H1 (cell line): ENCODE data around the gene MSI2. TPM values are rescaled to one million over a fixed set of nuclear protein-coding genes. Genes with fewer than 3 reads are reported as not detected.

Experiments
- CHD7 ChIP-seq: fragments of 300-600 bp; sonication (generic); IDR thresholded peaks from 2 replicates; pipeline ENCODE4 v1.7.1; 2012; ENCODE audit warnings: low read length, moderate library complexity, mild to moderate bottlenecking, inconsistent platforms; ENCODE audit not compliant: insufficient replicate concordance
- POLR2A ChIP-seq, 2 experiments: IDR thresholded peaks; 1 replicate in 1 of 2; 2 replicates in 1 of 2; pipeline ENCODE4 v1.6.1; 2011; ENCODE audit warnings: low read depth in 2 of 2, low read length in 2 of 2, mild to moderate bottlenecking in 2 of 2; ENCODE audit errors: control extremely low read depth in 1 of 2
- polyA plus RNA-seq, 7 experiments: library from polyadenylated mRNA; depleted of rRNA in 3 of 7; stranded (reverse) in 5 of 7; unstranded in 2 of 7; fragments of >200 nt in 5 of 7; fragments of 200-250 nt in 2 of 7; gene quantifications; 1 replicate in 5 of 7; 2 replicates in 1 of 7; 4 replicates in 1 of 7; pipeline versions ENCODE4 v1.2.1 to v1.2.3, GENCODE V29; 2011 to 2013; ENCODE audit warnings: missing spikeins in 2 of 7, mixed read lengths in 2 of 7
- total RNA-seq: library from RNA; stranded (reverse); fragmentation: NEBNext Ultra II Directional; extraction: Animal tissue kit (Norgen Biotek cat#: 25700); gene quantifications from 2 replicates; pipeline ENCODE4 v1.2.1, GENCODE V29; 2021

MSI2 gene
- total and polyA plus RNA-seq, 2 of the 8 experiments (the other 6 are each of a cell fraction or from before 2014, with no cell fraction given): 36.7 to 80.6 TPM

- TF ChIP-seq CHD7: no peak
- no peak for TF ChIP-seq POLR2A (IDR thresholded peaks at IDR 0.05; ENCODE audit: control extremely low read depth in 1 of 2, low read depth in 2 of 2, low read length in 2 of 2)
- TF ChIP-seq, all 59 proteins: peak for 0
Measured at GRCh38 chr17:57513569-57513968, 257.2 kb downstream of the MSI2 start (continued).
